Panc1 (cell line): ENCODE results near the gene RAPGEF1.

Experiments
- CTCF ChIP-seq: fragments of 450-650 bp; IDR thresholded peaks from 2 replicates; pipeline ENCODE4 v1.5.1; 2017; ENCODE audit warnings: mild to moderate bottlenecking
- POLR2AphosphoS5 ChIP-seq: IDR thresholded peaks from 2 replicates; pipeline ENCODE4 v1.6.1; 2012; ENCODE audit warnings: mild to moderate bottlenecking, low read depth, low read length, moderate library complexity
- REST ChIP-seq, 2 experiments: IDR thresholded peaks; 2 replicates each; pipeline ENCODE4 v1.6.1; 2011 to 2012; ENCODE audit warnings: low read depth in 2 of 2, control low read depth in 1 of 2, low read length in 1 of 2, mild to moderate bottlenecking in 1 of 2, moderate library complexity in 1 of 2; ENCODE audit not compliant: insufficient read depth in 1 of 2

- TF ChIP-seq CTCF (no peak), POLR2AphosphoS5 (no peak), REST (IDR thresholded peaks at IDR 0.05; ENCODE audit: insufficient read depth in 1 of 2, low read depth in 2 of 2, low read length in 1 of 2) (no peak)
Observed at GRCh38 chr9:131635892-131636291, 104.0 kb downstream of the RAPGEF1 start.
